Calu3 (cell line): Measurements from ENCODE around the gene SGF29. TPM values are rescaled to one million over a fixed set of nuclear protein-coding genes. Genes with fewer than 3 reads are reported as not detected.

Experiments used
- BruUV-seq: library from RNA; stranded (reverse); fragments of 400-500 nt; replicated peaks from 2 replicates; lab custom pipeline; 2021; lab: Mats Ljungman, UMichigan
- CTCF ChIA-PET: fragments of 300-600 bp; sonication (Branson Sonifier 250); formaldehyde crosslinking; loops from one replicate; lab custom pipeline; 2022; ENCODE audit warnings: antibody characterized with exemption; lab: Charles Lee
- DNase-seq: peaks from one replicate; pipeline ENCODE4 v3.0.0; 2022
- H3K27ac Mint-ChIP-seq: one replicate; pipeline ENCODE4 v1.8.0; 2022; ENCODE audit warnings: mixed read lengths; ENCODE audit not compliant: unreplicated experiment
- H3K27me3 Mint-ChIP-seq: one replicate; pipeline ENCODE4 v1.8.0; 2022; ENCODE audit warnings: mixed read lengths; ENCODE audit not compliant: unreplicated experiment
- H3K36me3 Mint-ChIP-seq: one replicate; pipeline ENCODE4 v1.8.0; 2022; ENCODE audit warnings: mild to moderate bottlenecking, moderate library complexity, mixed read lengths; ENCODE audit not compliant: insufficient read depth, unreplicated experiment
- H3K4me1 Mint-ChIP-seq: one replicate; pipeline ENCODE4 v1.8.0; 2022; ENCODE audit warnings: mild to moderate bottlenecking, low read depth, mixed read lengths; ENCODE audit not compliant: unreplicated experiment
- H3K4me3 Mint-ChIP-seq: one replicate; pipeline ENCODE4 v1.8.0; 2022; ENCODE audit warnings: mild to moderate bottlenecking, low read depth, moderate library complexity, mixed read lengths; ENCODE audit not compliant: unreplicated experiment
- H3K9me3 Mint-ChIP-seq: one replicate; pipeline ENCODE4 v1.8.0; 2022; ENCODE audit warnings: low read depth, mixed read lengths; ENCODE audit not compliant: unreplicated experiment
- intact Hi-C: fragments of 100-400 bp; cut with micrococcal nuclease; formaldehyde crosslinking; loops from one replicate; pipeline ENCODE4 v1.10.0; 2022; ENCODE audit not compliant: unreplicated experiment
- total RNA-seq: library from RNA; stranded (reverse); gene quantifications from 2 replicates; pipeline ENCODE4 v1.2.3, GENCODE V29; 2022
- TF ChIP-seq, protein P1 (sequence below): fragments of 200-600 bp; IDR thresholded peaks from one replicate; pipeline ENCODE4 v1.8.0; 2022; ENCODE audit warnings: antibody characterized with exemption; ENCODE audit not compliant: unreplicated experiment

Gene SGF29
- total RNA-seq, 1 experiment from 2014 or later = 31.0 TPM

DNA sequence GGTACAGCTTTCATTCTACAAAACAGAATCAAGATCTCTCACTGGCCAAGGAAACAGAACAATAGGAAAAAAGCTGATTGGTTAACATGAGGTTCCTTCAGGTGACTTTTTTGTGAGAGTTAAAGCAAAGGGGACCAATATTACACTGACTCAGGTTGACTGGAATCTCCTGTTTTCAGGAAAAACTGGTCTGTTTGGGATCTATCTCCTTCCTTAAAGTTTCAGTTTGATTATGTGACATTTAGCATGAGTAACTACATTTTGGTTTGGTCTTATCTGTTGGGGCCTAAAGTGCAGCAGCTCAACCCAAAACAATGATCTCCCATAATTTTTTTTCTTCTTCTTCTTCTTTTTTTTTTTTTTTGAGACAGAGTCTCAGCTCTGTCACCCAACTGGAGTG lies 24.6 kb upstream of the SGF29 start:
- intact Hi-C loops = no loop called here
- CTCF ChIA-PET = no interaction called here
- DNase-seq = no peak
- Mint-ChIP-seq H3K4me3 (no peak overlapping the region), H3K4me1 (peaks cover 16% of the 10 kb centered on the region), H3K36me3 (no peaks in the 10 kb centered on the region), H3K9me3 (no peaks in the 10 kb centered on the region), H3K27me3 (no peaks in the 10 kb centered on the region), H3K27ac (no peak overlapping the region)
- TF ChIP-seq, protein P1, sequence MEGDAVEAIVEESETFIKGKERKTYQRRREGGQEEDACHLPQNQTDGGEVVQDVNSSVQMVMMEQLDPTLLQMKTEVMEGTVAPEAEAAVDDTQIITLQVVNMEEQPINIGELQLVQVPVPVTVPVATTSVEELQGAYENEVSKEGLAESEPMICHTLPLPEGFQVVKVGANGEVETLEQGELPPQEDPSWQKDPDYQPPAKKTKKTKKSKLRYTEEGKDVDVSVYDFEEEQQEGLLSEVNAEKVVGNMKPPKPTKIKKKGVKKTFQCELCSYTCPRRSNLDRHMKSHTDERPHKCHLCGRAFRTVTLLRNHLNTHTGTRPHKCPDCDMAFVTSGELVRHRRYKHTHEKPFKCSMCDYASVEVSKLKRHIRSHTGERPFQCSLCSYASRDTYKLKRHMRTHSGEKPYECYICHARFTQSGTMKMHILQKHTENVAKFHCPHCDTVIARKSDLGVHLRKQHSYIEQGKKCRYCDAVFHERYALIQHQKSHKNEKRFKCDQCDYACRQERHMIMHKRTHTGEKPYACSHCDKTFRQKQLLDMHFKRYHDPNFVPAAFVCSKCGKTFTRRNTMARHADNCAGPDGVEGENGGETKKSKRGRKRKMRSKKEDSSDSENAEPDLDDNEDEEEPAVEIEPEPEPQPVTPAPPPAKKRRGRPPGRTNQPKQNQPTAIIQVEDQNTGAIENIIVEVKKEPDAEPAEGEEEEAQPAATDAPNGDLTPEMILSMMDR = no peak
- BruUV-seq = no TSS peak

DNA sequence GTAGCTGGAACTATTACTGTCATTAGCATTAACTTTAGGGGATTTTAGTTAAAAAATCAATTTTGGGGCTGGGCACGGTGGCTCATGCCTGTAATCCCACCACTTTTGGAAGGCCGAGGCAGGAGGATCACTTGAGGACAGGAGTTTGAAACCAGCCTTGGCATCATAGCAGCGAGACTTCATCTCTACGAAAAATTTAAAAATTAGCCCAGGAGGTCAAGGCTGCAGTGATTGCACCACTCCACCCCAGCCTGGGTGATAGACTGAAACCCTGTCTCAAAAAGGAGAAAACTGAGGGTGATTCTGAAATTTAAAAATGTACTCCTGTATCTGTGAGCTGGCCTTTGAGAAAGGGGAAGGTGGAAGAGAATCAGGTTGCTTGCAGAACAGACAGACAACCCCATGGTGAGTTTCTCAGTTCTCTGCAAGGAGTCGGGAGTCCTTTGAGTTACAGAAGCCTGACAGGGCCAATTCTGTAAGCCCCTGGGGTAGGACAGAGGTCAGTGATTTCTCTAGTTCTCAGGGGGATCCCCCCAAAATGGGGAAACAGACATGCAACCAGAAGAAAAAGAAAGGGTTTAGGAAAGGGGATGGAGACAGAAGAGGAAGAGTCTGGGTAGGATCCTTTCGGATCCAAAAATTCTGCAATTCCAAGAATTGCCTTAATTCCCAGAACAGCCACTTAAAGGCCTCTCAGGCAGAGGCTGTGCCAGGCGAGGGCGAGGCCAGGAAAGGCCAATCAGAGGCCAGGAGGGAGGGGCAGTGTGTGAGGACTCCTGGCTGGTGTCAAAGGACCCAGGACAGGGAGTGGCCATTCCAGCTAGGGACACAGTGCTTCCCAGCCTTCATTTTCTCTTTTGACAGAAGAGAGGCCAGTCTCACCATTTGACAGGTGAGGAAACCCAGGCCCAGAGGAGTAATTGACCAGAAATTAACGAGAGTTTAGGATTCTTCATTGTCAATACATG lies 21.7 kb upstream of the SGF29 start:
- TF ChIP-seq, protein P1 = no peak
- Mint-ChIP-seq H3K4me1 (peaks cover 16% of the 10 kb centered on the region), H3K4me3 (no peak overlapping the region), H3K27me3 (no peaks in the 10 kb centered on the region), H3K36me3 (no peaks in the 10 kb centered on the region), H3K9me3 (no peaks in the 10 kb centered on the region), H3K27ac (no peak overlapping the region)
- DNase-seq = peak; percentile 65
- CTCF ChIA-PET = interaction anchor here (0.6 kb wide), 2 partner anchors 86 to 537 kb away, joined by 3 read pairs; no protein-coding TSS in a partner anchor
- BruUV-seq = no TSS peak
- intact Hi-C loops = no loop called here

DNA sequence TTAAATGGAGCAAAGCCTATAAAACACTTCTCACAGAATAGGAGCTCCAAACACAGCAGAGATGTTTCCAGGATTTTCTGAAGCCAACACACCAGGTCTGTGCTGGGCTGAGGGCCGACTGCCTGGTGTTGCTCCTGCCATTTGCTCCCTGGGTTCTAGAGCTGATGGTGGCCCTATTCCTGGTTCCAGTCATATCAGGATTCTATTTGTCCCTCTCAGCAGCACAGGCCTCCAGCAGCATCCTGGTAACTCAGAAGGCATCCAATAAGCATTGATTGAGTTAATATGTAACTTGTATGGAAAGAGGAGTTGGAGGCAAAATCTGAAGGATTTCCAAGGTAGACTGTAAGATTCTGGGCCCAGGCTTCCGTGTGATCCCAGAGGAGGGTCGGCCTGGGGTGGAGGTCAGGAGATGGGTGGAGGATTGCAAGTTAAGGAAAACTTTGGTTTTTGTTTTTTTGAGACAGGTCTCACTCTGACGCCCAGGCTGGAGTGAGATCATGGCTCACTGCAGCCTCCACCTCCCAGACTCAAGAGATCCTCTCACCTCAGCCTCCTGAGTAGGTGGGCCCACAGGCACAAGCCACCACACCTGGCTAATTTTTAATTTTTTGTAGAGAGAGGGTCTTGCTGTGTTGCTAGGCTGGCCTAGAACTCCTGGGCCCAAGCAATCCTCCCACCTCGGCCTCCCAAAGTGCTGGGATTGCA lies 20.6 kb upstream of the SGF29 start:
- no peak for DNase-seq
- peaks cover 16% of the 10 kb centered on the region for H3K4me1 Mint-ChIP-seq
- no TSS peak for BruUV-seq
- H3K27ac Mint-ChIP-seq = no peak overlapping the region
- no peaks in the 10 kb centered on the region for H3K9me3 Mint-ChIP-seq
- no peaks in the 10 kb centered on the region for H3K36me3 Mint-ChIP-seq
- no peaks in the 10 kb centered on the region for H3K27me3 Mint-ChIP-seq
- H3K4me3 Mint-ChIP-seq = no peak overlapping the region
- intact Hi-C loops = no loop called here
- TF ChIP-seq, protein P1 = no peak
- CTCF ChIA-PET = interaction anchor here (0.6 kb wide), 2 partner anchors 17 to 536 kb away, joined by 3 to 9 read pairs; no protein-coding TSS in a partner anchor

DNA sequence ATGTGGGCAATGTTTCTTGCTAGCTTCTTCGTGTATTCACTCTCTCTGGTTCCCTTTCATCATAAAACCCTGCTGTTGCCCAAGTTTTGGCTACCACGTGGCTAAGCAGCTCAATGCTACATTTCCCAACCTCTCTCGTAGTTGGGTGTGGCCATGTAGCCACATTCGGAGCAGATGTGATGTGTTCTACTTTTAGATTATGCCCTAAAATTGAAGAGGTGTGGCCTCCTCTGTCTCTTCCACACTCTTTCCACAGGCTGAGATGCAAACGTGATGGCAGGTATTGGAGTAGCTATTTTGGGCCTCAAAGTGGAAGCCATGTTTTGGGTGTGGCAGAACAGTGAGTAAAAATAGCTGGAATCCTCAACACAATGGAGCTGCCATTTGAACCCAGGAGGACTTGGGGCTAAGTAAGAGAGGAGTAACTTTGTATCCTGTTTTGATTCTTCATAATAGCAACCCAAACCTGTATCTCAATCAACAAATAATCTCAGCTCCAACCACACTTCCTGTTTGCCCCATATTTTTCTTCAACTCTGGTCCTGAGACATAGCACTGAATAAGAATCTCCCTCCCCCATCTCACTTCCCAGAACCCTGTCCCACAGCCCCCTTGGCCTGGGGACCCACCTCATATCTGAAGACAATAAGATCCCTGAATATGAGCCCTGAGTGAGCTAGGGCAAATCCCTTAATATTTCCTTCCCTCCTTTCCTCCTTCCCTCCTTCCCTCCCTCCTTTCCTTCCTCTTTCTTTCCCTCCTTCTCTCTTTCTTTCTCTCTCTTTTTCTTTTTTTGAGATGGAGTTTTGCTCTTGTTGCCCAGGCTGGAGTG lies 19.0 kb upstream of the SGF29 start:
- intact Hi-C loops = no loop called here
- no peak overlapping the region for H3K27ac Mint-ChIP-seq
- no TSS peak for BruUV-seq
- TF ChIP-seq, protein P1 = no peak
- H3K9me3 Mint-ChIP-seq = no peaks in the 10 kb centered on the region
- no peak for DNase-seq
- no peak overlapping the region for H3K4me3 Mint-ChIP-seq
- peaks cover 16% of the 10 kb centered on the region for H3K4me1 Mint-ChIP-seq
- H3K36me3 Mint-ChIP-seq = no peaks in the 10 kb centered on the region
- no peaks in the 10 kb centered on the region for H3K27me3 Mint-ChIP-seq
- CTCF ChIA-PET = interaction anchor here (0.5 to 0.6 kb wide), 2 partner anchors 34 to 59 kb away, joined by 4 to 6 read pairs; no protein-coding TSS in a partner anchor
